Fibroblast of lung (primary cell): Measurements from ENCODE around the gene ARSG. TPM values are rescaled to one million over a fixed set of nuclear protein-coding genes. Genes with fewer than 3 reads are reported as not detected.

Source experiments
- DNase-seq, 2 donors: peaks; one replicate each; pipeline versions ENCODE4 v3.0.0 to v3.0.0-alpha.2; 2010; ENCODE audit warnings: low read depth in 2 of 2
- H2AFZ ChIP-seq: 2 replicates; pipeline ENCODE4 v1.5.1; 2012; ENCODE audit warnings: low read length, control low read depth, inconsistent platforms
- H3K27ac ChIP-seq: 2 replicates; pipeline ENCODE4 v1.5.1; 2011; ENCODE audit warnings: low read length, control low read depth; ENCODE audit not compliant: insufficient read depth
- H3K27me3 ChIP-seq: 2 replicates; pipeline ENCODE4 v1.5.1; 2011; ENCODE audit warnings: mild to moderate bottlenecking, low read length; ENCODE audit not compliant: control insufficient read depth, insufficient read depth
- H3K36me3 ChIP-seq: 2 replicates; pipeline ENCODE4 v1.5.1; 2011; ENCODE audit warnings: low read length; ENCODE audit not compliant: control insufficient read depth, insufficient read depth
- H3K4me1 ChIP-seq: 2 replicates; pipeline ENCODE4 v1.5.1; 2011; ENCODE audit warnings: low read length; ENCODE audit not compliant: control insufficient read depth, insufficient read depth; ENCODE audit errors: extremely low read depth
- H3K4me2 ChIP-seq: 2 replicates; pipeline ENCODE4 v1.5.1; 2011; ENCODE audit warnings: low read length, control low read depth; ENCODE audit not compliant: insufficient read depth; ENCODE audit errors: extremely low read depth
- H3K4me3 ChIP-seq, 4 experiments: fragments of 200-600 bp in 1 of 4; sonication (generic) in 1 of 4; replicated peaks in 1 of 4; 2 replicates each; pipeline ENCODE4 v1.5.1; 2011 to 2016; ENCODE audit warnings: low read length in 4 of 4, low read depth in 3 of 4, mild to moderate bottlenecking in 3 of 4, control low read depth in 2 of 4, inconsistent platforms in 1 of 4, mixed read lengths in 1 of 4; ENCODE audit not compliant: insufficient read depth in 1 of 4; ENCODE audit errors: control extremely low read depth in 1 of 4
- H3K79me2 ChIP-seq: 2 replicates; pipeline ENCODE4 v1.5.1; 2012; ENCODE audit warnings: mild to moderate bottlenecking, low read length, inconsistent platforms; ENCODE audit not compliant: control insufficient read depth, insufficient read depth
- H3K9ac ChIP-seq: 2 replicates; pipeline ENCODE4 v1.5.1; 2011; ENCODE audit warnings: mild to moderate bottlenecking, low read length, control low read depth; ENCODE audit not compliant: insufficient read depth
- H3K9me3 ChIP-seq: 2 replicates; pipeline ENCODE4 v1.5.1; 2012; ENCODE audit warnings: low read depth, low read length; ENCODE audit not compliant: control insufficient read depth, insufficient read depth
- H4K20me1 ChIP-seq: 2 replicates; pipeline ENCODE4 v1.5.1; 2011; ENCODE audit warnings: low read length; ENCODE audit not compliant: control insufficient read depth, insufficient read depth; ENCODE audit errors: extremely low read depth
- CTCF ChIP-seq, 2 donors: IDR thresholded peaks in 1 of 2; conservative IDR thresholded peaks in 1 of 2; 1 replicate in 1 of 2; 2 replicates in 1 of 2; pipeline ENCODE4 v1.5.1; 2011 to 2012; ENCODE audit warnings: low read length in 2 of 2, control low read depth in 1 of 2, inconsistent platforms in 1 of 2, low read depth in 1 of 2, mild to moderate bottlenecking in 1 of 2
- EZH2 ChIP-seq: IDR thresholded peaks from 2 replicates; pipeline ENCODE4 v1.5.1; 2012; ENCODE audit warnings: low read length, control low read depth, mild to moderate bottlenecking; ENCODE audit errors: missing control alignments
- polyA plus RNA-seq, 2 donors: library from polyadenylated mRNA; depleted of rRNA in 1 of 2; stranded (reverse) in 1 of 2; unstranded in 1 of 2; fragments of >200 nt; gene quantifications; 2 replicates each; pipeline ENCODE4 v1.2.1, GENCODE V29; 2011 to 2012; ENCODE audit warnings: missing spikeins in 1 of 2
- total RNA-seq: library from RNA; depleted of rRNA; stranded (reverse); fragments of >200 nt; gene quantifications from 2 replicates; pipeline ENCODE4 v1.2.1, GENCODE V29; 2014

ARSG gene
- total and polyA plus RNA-seq, 2 donors (not counting 1 experiment from before 2014, with no cell fraction given): 3.5 to 8.1 TPM

- Histone ChIP-seq H3K36me3 (peaks cover 10% of the 10 kb centered on the region), H3K9ac (no peak overlapping the region), H2AFZ (no peak overlapping the region), H3K4me2 (no peak overlapping the region), H3K27ac (no peak overlapping the region), H3K4me3 (no peak overlapping the region), H4K20me1 (no peaks in the 10 kb centered on the region), H3K4me1 (peaks cover 2% of the 10 kb centered on the region), H3K9me3 (no peaks in the 10 kb centered on the region), H3K79me2 (no peaks in the 10 kb centered on the region), H3K27me3 (no peaks in the 10 kb centered on the region)
- DNase-seq: no peak
- TF ChIP-seq CTCF (conservative IDR thresholded peaks at IDR 0.05 in 1 of 2, IDR thresholded peaks at IDR 0.05 in 1 of 2; ENCODE audit: low read depth in 1 of 2, low read length in 2 of 2): no peak
- TF ChIP-seq EZH2: no peak
Measured at GRCh38 chr17:68441070-68441770, 149.9 kb downstream of the ARSG start.

- H3K79me2 ChIP-seq: no peaks in the 10 kb centered on the region
- H3K9me3 ChIP-seq: no peaks in the 10 kb centered on the region
- no peak overlapping the region for H3K4me3 ChIP-seq
- peaks cover 20% of the 10 kb centered on the region for H3K36me3 ChIP-seq
- no peak overlapping the region for H3K4me2 ChIP-seq
- H2AFZ ChIP-seq: no peak overlapping the region
- H4K20me1 ChIP-seq: no peaks in the 10 kb centered on the region
- no peak overlapping the region for H3K27ac ChIP-seq
- H3K27me3 ChIP-seq: no peaks in the 10 kb centered on the region
- no peaks in the 10 kb centered on the region for H3K4me1 ChIP-seq
- H3K9ac ChIP-seq: no peak overlapping the region
- TF ChIP-seq EZH2 (no peak), CTCF (conservative IDR thresholded peaks at IDR 0.05 in 1 of 2, IDR thresholded peaks at IDR 0.05 in 1 of 2; ENCODE audit: low read depth in 1 of 2, low read length in 2 of 2) (no peak)
- no peak for DNase-seq
Measured at GRCh38 chr17:68443972-68444464, 152.7 kb downstream of the ARSG start.

GRCh38 chr17:68445671-68446070 lies 154.4 kb downstream of the ARSG start:
- no peak overlapping the region for H3K9ac ChIP-seq
- no peaks in the 10 kb centered on the region for H4K20me1 ChIP-seq
- no peak for TF ChIP-seq CTCF (conservative IDR thresholded peaks at IDR 0.05 in 1 of 2, IDR thresholded peaks at IDR 0.05 in 1 of 2; ENCODE audit: low read depth in 1 of 2, low read length in 2 of 2)
- no peak overlapping the region for H3K4me3 ChIP-seq
- H3K9me3 ChIP-seq: no peaks in the 10 kb centered on the region
- H3K27me3 ChIP-seq: no peaks in the 10 kb centered on the region
- no peak for DNase-seq
- H3K79me2 ChIP-seq: no peaks in the 10 kb centered on the region
- no peak overlapping the region for H3K27ac ChIP-seq
- H3K4me1 ChIP-seq: no peaks in the 10 kb centered on the region
- H2AFZ ChIP-seq: no peak overlapping the region
- no peak overlapping the region for H3K4me2 ChIP-seq
- H3K36me3 ChIP-seq: peaks cover 24% of the 10 kb centered on the region
